Neutrophil (primary cell): ENCODE measurements around the gene ITPR1.

Experiments used
- H3K27ac ChIP-seq: fragments of 200-600 bp; sonication (generic); 2 replicates; pipeline ENCODE4 v1.5.1; 2016; ENCODE audit warnings: mild to moderate bottlenecking, moderate library complexity
- H3K27me3 ChIP-seq: fragments of 200-600 bp; sonication (generic); 2 replicates; pipeline ENCODE4 v1.6.0; 2016; ENCODE audit warnings: mild to moderate bottlenecking
- H3K36me3 ChIP-seq: fragments of 200-600 bp; sonication (generic); 2 replicates; pipeline ENCODE4 v1.5.1; 2017
- H3K4me1 ChIP-seq, 2 experiments: fragments of 200-600 bp in 1 of 2; sonication (generic) in 1 of 2; 1 replicate in 1 of 2; 2 replicates in 1 of 2; pipeline versions ENCODE4 v1.5.1 to v1.6.1; 2013 to 2016; ENCODE audit warnings: low read depth in 1 of 2, low read length in 1 of 2, mild to moderate bottlenecking in 1 of 2, moderate library complexity in 1 of 2; ENCODE audit not compliant: control insufficient read depth in 1 of 2, insufficient read depth in 1 of 2
- H3K4me3 ChIP-seq, 2 experiments: fragments of 200-600 bp in 1 of 2; sonication (generic) in 1 of 2; 1 replicate in 1 of 2; 2 replicates in 1 of 2; pipeline ENCODE4 v1.5.1; 2013 to 2016; ENCODE audit warnings: low read depth in 1 of 2, low read length in 1 of 2, mild to moderate bottlenecking in 1 of 2, moderate library complexity in 1 of 2
- H3K9me3 ChIP-seq: fragments of 200-600 bp; sonication (generic); 2 replicates; pipeline ENCODE4 v1.5.1; 2016
- TF ChIP-seq, protein P1 (sequence below): fragments of 200-600 bp; sonication (generic); IDR thresholded peaks from 2 replicates; pipeline ENCODE4 v1.5.1; 2016; ENCODE audit warnings: antibody characterized with exemption

ITPR1 gene

GRCh38 chr3:4766716-4767499, 273.8 kb downstream of the ITPR1 start:
- H3K36me3 ChIP-seq: no peaks in the 10 kb centered on the region
- H3K4me3 ChIP-seq: no peak overlapping the region
- no peaks in the 10 kb centered on the region for H3K4me1 ChIP-seq
- no peaks in the 10 kb centered on the region for H3K9me3 ChIP-seq
- H3K27me3 ChIP-seq: no peaks in the 10 kb centered on the region
- no peak overlapping the region for H3K27ac ChIP-seq
- TF ChIP-seq, protein P1, sequence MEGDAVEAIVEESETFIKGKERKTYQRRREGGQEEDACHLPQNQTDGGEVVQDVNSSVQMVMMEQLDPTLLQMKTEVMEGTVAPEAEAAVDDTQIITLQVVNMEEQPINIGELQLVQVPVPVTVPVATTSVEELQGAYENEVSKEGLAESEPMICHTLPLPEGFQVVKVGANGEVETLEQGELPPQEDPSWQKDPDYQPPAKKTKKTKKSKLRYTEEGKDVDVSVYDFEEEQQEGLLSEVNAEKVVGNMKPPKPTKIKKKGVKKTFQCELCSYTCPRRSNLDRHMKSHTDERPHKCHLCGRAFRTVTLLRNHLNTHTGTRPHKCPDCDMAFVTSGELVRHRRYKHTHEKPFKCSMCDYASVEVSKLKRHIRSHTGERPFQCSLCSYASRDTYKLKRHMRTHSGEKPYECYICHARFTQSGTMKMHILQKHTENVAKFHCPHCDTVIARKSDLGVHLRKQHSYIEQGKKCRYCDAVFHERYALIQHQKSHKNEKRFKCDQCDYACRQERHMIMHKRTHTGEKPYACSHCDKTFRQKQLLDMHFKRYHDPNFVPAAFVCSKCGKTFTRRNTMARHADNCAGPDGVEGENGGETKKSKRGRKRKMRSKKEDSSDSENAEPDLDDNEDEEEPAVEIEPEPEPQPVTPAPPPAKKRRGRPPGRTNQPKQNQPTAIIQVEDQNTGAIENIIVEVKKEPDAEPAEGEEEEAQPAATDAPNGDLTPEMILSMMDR: no peak

DNA sequence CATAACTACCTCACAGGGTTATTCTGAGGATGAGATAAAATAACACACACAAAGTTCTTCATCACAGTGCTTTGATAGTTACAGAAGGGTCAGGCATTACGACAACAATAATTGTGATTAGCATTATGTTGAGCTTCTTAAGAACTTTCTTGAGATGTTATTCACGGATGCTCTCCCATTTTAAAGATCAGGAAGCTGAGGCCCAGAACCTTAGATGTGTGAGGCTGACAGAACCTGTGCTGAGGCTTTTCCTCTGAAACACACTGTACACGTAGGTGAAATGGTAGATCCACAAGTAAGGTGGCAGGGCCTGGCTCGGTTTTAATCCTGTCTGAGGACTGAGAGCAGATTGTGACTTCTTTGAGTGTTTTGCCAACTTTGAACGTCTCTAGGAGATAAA, 274.9 kb downstream of the ITPR1 start:
- TF ChIP-seq, protein P1: no peak
- no peak overlapping the region for H3K4me3 ChIP-seq
- H3K27ac ChIP-seq: no peak overlapping the region
- no peaks in the 10 kb centered on the region for H3K4me1 ChIP-seq
- H3K27me3 ChIP-seq: no peaks in the 10 kb centered on the region
- no peaks in the 10 kb centered on the region for H3K9me3 ChIP-seq
- no peaks in the 10 kb centered on the region for H3K36me3 ChIP-seq

DNA sequence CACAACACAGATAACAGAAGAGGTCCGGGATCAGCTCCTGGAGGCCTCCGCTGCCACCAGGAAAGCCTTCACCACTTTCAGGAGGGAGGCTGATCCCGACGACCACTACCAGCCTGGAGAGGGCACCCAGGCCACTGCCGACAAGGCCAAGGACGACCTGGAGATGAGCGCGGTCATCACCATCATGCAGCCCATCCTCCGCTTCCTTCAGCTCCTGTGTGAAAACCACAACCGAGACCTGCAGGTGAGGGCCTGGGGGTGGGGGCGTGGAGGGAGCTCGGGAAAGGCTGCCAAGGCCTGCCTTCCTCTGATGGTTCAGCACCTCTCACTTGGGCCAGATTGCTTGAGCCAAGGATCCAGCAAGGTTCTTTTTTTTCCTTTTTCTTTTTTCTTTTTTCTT, 275.4 kb downstream of the ITPR1 start:
- H3K27ac ChIP-seq: no peak overlapping the region
- H3K27me3 ChIP-seq: no peaks in the 10 kb centered on the region
- H3K4me1 ChIP-seq: no peaks in the 10 kb centered on the region
- no peaks in the 10 kb centered on the region for H3K36me3 ChIP-seq
- no peaks in the 10 kb centered on the region for H3K9me3 ChIP-seq
- TF ChIP-seq, protein P1: no peak
- no peak overlapping the region for H3K4me3 ChIP-seq

DNA sequence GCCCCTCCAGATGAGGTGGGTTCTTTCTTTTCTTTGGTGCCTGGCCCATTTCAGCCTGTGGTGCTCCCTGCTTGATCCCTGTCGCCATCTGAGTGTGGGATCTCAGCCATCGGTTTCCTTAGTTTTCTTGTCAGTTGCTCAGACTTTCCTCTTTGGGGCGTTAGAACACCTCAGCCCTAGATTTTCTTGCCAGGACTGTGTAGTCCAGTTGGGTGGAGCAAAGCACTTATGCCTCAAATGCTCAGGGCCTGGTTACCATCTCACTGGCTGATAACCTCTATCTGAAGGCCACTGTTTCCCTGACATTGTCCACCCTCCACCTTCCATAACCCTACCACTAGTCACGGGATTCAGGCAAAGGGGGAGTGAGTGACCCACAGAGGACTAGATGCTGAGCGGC, 277.4 kb downstream of the ITPR1 start:
- no peaks in the 10 kb centered on the region for H3K4me1 ChIP-seq
- H3K27ac ChIP-seq: no peak overlapping the region
- no peaks in the 10 kb centered on the region for H3K36me3 ChIP-seq
- TF ChIP-seq, protein P1: no peak
- no peak overlapping the region for H3K4me3 ChIP-seq
- H3K27me3 ChIP-seq: no peaks in the 10 kb centered on the region
- no peaks in the 10 kb centered on the region for H3K9me3 ChIP-seq

- H3K27ac ChIP-seq: no peak overlapping the region
- H3K4me3 ChIP-seq: no peak overlapping the region
- no peaks in the 10 kb centered on the region for H3K9me3 ChIP-seq
- TF ChIP-seq, protein P1: no peak
- H3K4me1 ChIP-seq: no peaks in the 10 kb centered on the region
- no peaks in the 10 kb centered on the region for H3K27me3 ChIP-seq
- no peaks in the 10 kb centered on the region for H3K36me3 ChIP-seq
These were observed 278.1 kb downstream of the ITPR1 start for GRCh38 chr3:4771243-4771642.
